Ishikawa (cell line): ENCODE data around the gene ATP8A2.

Source experiments
- CEBPB ChIP-seq: IDR thresholded peaks from 2 replicates; pipeline ENCODE4 v1.6.1; 2012
- CREB1 ChIP-seq: IDR thresholded peaks from 2 replicates; pipeline ENCODE4 v1.6.1; 2012; ENCODE audit warnings: low read depth
- EGR1 ChIP-seq: IDR thresholded peaks from 2 replicates; pipeline ENCODE4 v1.6.1; 2012
- EP300 ChIP-seq: IDR thresholded peaks from 2 replicates; pipeline ENCODE4 v1.6.1; 2012; ENCODE audit warnings: borderline replicate concordance
- FOXM1 ChIP-seq: IDR thresholded peaks from 2 replicates; pipeline ENCODE4 v1.6.1; 2012; ENCODE audit warnings: low read depth, borderline replicate concordance
- NFIC ChIP-seq: IDR thresholded peaks from 2 replicates; pipeline ENCODE4 v1.6.1; 2012
- RAD21 ChIP-seq: IDR thresholded peaks from 2 replicates; pipeline ENCODE4 v1.6.1; 2012; ENCODE audit warnings: low read depth
- TAF1 ChIP-seq: IDR thresholded peaks from 2 replicates; pipeline ENCODE4 v1.6.1; 2012; ENCODE audit warnings: low read depth, mild to moderate bottlenecking
- TCF12 ChIP-seq: IDR thresholded peaks from 2 replicates; pipeline ENCODE4 v1.6.1; 2012; ENCODE audit warnings: low read depth
- TEAD4 ChIP-seq: IDR thresholded peaks from 2 replicates; pipeline ENCODE4 v1.6.1; 2012
- YY1 ChIP-seq: IDR thresholded peaks from 2 replicates; pipeline ENCODE4 v1.6.1; 2012; ENCODE audit warnings: low read depth
- ZBTB7A ChIP-seq: IDR thresholded peaks from 2 replicates; pipeline ENCODE4 v1.6.1; 2012; ENCODE audit warnings: low read depth
- TF ChIP-seq, protein P1 (sequence below): IDR thresholded peaks from 2 replicates; pipeline ENCODE4 v1.6.1; 2012
- TF ChIP-seq, protein P2 (sequence below): IDR thresholded peaks from 2 replicates; pipeline ENCODE4 v1.6.1; 2012; ENCODE audit warnings: low read depth, mild to moderate bottlenecking

GRCh38 chr13:25457566-25457965, 85.8 kb downstream of the ATP8A2 start:
- TF ChIP-seq, protein P1, sequence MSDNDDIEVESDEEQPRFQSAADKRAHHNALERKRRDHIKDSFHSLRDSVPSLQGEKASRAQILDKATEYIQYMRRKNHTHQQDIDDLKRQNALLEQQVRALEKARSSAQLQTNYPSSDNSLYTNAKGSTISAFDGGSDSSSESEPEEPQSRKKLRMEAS, result no peak
- TF ChIP-seq, protein P2, sequence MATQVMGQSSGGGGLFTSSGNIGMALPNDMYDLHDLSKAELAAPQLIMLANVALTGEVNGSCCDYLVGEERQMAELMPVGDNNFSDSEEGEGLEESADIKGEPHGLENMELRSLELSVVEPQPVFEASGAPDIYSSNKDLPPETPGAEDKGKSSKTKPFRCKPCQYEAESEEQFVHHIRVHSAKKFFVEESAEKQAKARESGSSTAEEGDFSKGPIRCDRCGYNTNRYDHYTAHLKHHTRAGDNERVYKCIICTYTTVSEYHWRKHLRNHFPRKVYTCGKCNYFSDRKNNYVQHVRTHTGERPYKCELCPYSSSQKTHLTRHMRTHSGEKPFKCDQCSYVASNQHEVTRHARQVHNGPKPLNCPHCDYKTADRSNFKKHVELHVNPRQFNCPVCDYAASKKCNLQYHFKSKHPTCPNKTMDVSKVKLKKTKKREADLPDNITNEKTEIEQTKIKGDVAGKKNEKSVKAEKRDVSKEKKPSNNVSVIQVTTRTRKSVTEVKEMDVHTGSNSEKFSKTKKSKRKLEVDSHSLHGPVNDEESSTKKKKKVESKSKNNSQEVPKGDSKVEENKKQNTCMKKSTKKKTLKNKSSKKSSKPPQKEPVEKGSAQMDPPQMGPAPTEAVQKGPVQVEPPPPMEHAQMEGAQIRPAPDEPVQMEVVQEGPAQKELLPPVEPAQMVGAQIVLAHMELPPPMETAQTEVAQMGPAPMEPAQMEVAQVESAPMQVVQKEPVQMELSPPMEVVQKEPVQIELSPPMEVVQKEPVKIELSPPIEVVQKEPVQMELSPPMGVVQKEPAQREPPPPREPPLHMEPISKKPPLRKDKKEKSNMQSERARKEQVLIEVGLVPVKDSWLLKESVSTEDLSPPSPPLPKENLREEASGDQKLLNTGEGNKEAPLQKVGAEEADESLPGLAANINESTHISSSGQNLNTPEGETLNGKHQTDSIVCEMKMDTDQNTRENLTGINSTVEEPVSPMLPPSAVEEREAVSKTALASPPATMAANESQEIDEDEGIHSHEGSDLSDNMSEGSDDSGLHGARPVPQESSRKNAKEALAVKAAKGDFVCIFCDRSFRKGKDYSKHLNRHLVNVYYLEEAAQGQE, result no peak
- TF ChIP-seq CREB1 (no peak), FOXM1 (no peak), YY1 (no peak), CEBPB (no peak), TCF12 (no peak), EGR1 (no peak), RAD21 (no peak), ZBTB7A (no peak), TAF1 (no peak), EP300 (no peak), NFIC (no peak), TEAD4 (no peak)
